Aorta (tissue), 5 donors: ENCODE results near the gene SLIT1. TPM values are rescaled to one million over a fixed set of nuclear protein-coding genes. Genes with fewer than 3 reads are reported as not detected.

ENCODE experiments used
- ATAC-seq: fragments of 200-7000 bp; cut with Tn5 transposase; one replicate; pipeline ENCODE4 v1.9.1; 2022; ENCODE audit warnings: moderate library complexity; ENCODE audit not compliant: low FRiP score
- DNase-seq, 2 donors: peaks; one replicate each; pipeline ENCODE4 v3.0.0-alpha.2; 2020
- H3K27ac ChIP-seq, 2 donors: one replicate each; pipeline ENCODE4 v1.5.1; 2013; ENCODE audit warnings: low read length in 2 of 2, mild to moderate bottlenecking in 2 of 2, moderate library complexity in 2 of 2, control low read depth in 1 of 2, inconsistent platforms in 1 of 2, low read depth in 1 of 2
- H3K27me3 ChIP-seq, 2 donors: one replicate each; pipeline ENCODE4 v1.6.1; 2013; ENCODE audit warnings: control low read depth in 1 of 2, low read length in 1 of 2, mild to moderate bottlenecking in 1 of 2, moderate library complexity in 1 of 2; ENCODE audit not compliant: insufficient read depth in 2 of 2, control insufficient read depth in 1 of 2
- H3K36me3 ChIP-seq, 2 donors: one replicate each; pipeline ENCODE4 v1.6.1; 2013; ENCODE audit warnings: control low read depth in 1 of 2, low read length in 1 of 2, mild to moderate bottlenecking in 1 of 2; ENCODE audit not compliant: insufficient read depth in 2 of 2, control insufficient read depth in 1 of 2
- H3K4me1 ChIP-seq, 2 donors: one replicate each; pipeline ENCODE4 v1.6.1; 2013; ENCODE audit warnings: low read length in 2 of 2, control low read depth in 1 of 2, mild to moderate bottlenecking in 1 of 2, moderate library complexity in 1 of 2; ENCODE audit not compliant: insufficient read depth in 2 of 2, control insufficient read depth in 1 of 2
- H3K4me3 ChIP-seq, 2 donors: one replicate each; pipeline ENCODE4 v1.5.1; 2013; ENCODE audit warnings: low read length in 2 of 2, control low read depth in 1 of 2, mild to moderate bottlenecking in 1 of 2
- H3K9me3 ChIP-seq: one replicate; pipeline ENCODE4 v1.6.1; 2013; ENCODE audit warnings: mild to moderate bottlenecking, low read length; ENCODE audit not compliant: control insufficient read depth
- whole genome bisulfite sequencing, 2 donors: extraction: QIAGEN DNeasy Blood & Tissue Kit; methylation state at CpG; one replicate each; pipeline ENCODE4 v1.1.7; 2013; 5-methylcytosine and 5-hydroxymethylcytosine counted together
- intact Hi-C, 2 donors: fragments of 100-400 bp; cut with DNase I; formaldehyde crosslinking; loops; one replicate each; pipeline versions ENCODE4 v1.14.2 to v1.15.0; 2022
- polyA plus RNA-seq, 2 donors: library from polyadenylated mRNA; stranded (reverse); fragments of 200-250 nt; gene quantifications; one replicate each; pipeline ENCODE4 v1.2.3, GENCODE V29; 2013
- total RNA-seq, 2 donors: library from RNA; stranded (reverse); fragmentation: NEBNext Ultra II Directional; extraction: Animal tissue kit (Norgen Biotek cat#: 25700); gene quantifications; one replicate each; pipeline ENCODE4 v1.2.1, GENCODE V29; 2021
- donor health status: healthy with polysubstance abuse.
- donor health status: Bipolar disorder and iron deficiency.
- donor health status: DM: no; HTN: no; CAD: no.
- donor health status: DM: no; HTN: no; CAD: no.
- donor health status: DM: yes; HTN: yes; CAD: no.

Gene SLIT1
- total and polyA plus RNA-seq, 4 donors: 0.13 to 0.42 (median 0.22) TPM

- intact Hi-C loops: no loop called here
- Histone ChIP-seq H3K4me1 (no peaks in the 10 kb centered on the region), H3K4me3 (no peak overlapping the region), H3K9me3 (no peaks in the 10 kb centered on the region), H3K27me3 (peaks cover 0 to 2% of the 10 kb centered on the region in 2 donors), H3K27ac (no peak overlapping the region), H3K36me3 (no peaks in the 10 kb centered on the region)
- DNase-seq: no peak
- no peak for ATAC-seq
- 34 to 36% methylated on average over 6 of the region's 6 CpGs for WGBS, 2 donors
Observed at GRCh38 chr10:97109547-97109946, 76.2 kb downstream of the SLIT1 start.

GRCh38 chr10:97107551-97107950 lies 78.2 kb downstream of the SLIT1 start:
- WGBS, 2 donors: 56 to 66% methylated on average over 5 of the region's 5 CpGs

GRCh38 chr10:97106207-97106606 lies 79.6 kb downstream of the SLIT1 start:
- Histone ChIP-seq H3K27ac (no peak overlapping the region), H3K4me1 (no peaks in the 10 kb centered on the region), H3K36me3 (no peaks in the 10 kb centered on the region), H3K9me3 (no peaks in the 10 kb centered on the region), H3K27me3 (peaks cover 0 to 2% of the 10 kb centered on the region in 2 donors), H3K4me3 (no peak overlapping the region)
- 73 to 77% methylated on average over 6 of the region's 6 CpGs for WGBS, 2 donors
- DNase-seq (no peak), ATAC-seq (no peak)
- intact Hi-C loops: no loop called here

More at GRCh38 chr10:97107551-97107950, 78.2 kb downstream of the SLIT1 start:
- no peaks in the 10 kb centered on the region for H3K4me1 ChIP-seq
- ATAC-seq: no peak
- intact Hi-C loops: no loop called here
- no peaks in the 10 kb centered on the region for H3K9me3 ChIP-seq
- H3K27ac ChIP-seq: no peak overlapping the region
- no peaks in the 10 kb centered on the region for H3K36me3 ChIP-seq
- DNase-seq: no peak
- peaks cover 0 to 2% of the 10 kb centered on the region in 2 donors for H3K27me3 ChIP-seq
- H3K4me3 ChIP-seq: no peak overlapping the region

- DNase-seq: no peak
- Histone ChIP-seq H3K27me3 (peaks cover 0 to 2% of the 10 kb centered on the region in 2 donors), H3K4me3 (no peak overlapping the region), H3K9me3 (no peaks in the 10 kb centered on the region), H3K27ac (no peak overlapping the region), H3K36me3 (no peaks in the 10 kb centered on the region), H3K4me1 (no peaks in the 10 kb centered on the region)
- ATAC-seq: no peak
- WGBS, 2 donors: 62 to 63% methylated on average over 7 of the region's 7 CpGs
- intact Hi-C loops: no loop called here
Observed at GRCh38 chr10:97105303-97105702, 80.5 kb downstream of the SLIT1 start.

DNA sequence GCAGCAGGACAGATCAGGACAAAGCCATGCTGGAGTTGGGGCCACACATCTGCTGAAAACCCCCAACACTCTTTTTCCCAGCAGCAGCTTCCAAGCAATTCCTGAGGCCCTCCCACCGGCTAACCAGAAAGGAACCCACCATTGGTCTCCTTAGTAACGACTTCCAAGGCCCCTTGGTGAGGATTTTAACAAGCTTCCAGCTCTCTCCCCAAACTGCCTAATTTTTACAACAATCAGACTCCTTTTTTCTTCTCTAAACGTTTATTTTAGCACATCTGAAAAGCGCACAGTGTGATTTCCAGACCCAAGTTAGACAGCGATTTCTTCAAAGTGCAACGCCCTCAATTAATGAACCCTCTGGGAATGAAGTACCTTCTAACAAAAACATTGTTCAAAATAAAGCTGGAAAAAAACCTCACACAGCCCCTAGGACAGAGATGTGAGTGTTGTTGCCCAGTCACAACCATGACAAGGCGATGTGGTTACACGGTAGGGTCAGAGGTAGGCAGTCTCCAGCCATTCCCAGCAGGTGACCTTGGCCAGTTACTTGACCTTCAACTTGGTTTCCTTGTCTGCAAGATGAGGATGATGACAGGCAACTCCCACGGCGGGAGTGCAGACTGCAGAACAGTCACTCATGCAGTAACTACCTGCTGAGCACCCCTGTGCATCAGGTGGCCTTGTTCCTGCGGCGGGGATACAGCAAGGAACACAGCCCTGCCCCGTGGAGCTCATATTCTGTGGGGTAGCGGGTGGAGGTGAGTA lies 82.3 kb downstream of the SLIT1 start:
- ATAC-seq (no peak), DNase-seq (no peak)
- Histone ChIP-seq H3K27ac (no peak overlapping the region), H3K9me3 (no peaks in the 10 kb centered on the region), H3K4me1 (no peaks in the 10 kb centered on the region), H3K27me3 (no peaks in the 10 kb centered on the region), H3K4me3 (no peak overlapping the region), H3K36me3 (no peaks in the 10 kb centered on the region)
- WGBS, 2 donors: 53 to 57% methylated on average over 14 of the region's 14 CpGs
- intact Hi-C loops: no loop called here

GRCh38 chr10:97102441-97102840 lies 83.3 kb downstream of the SLIT1 start:
- intact Hi-C loops: no loop called here
- no peaks in the 10 kb centered on the region for H3K4me1 ChIP-seq
- no peak overlapping the region for H3K27ac ChIP-seq
- no peak overlapping the region for H3K4me3 ChIP-seq
- H3K9me3 ChIP-seq: no peaks in the 10 kb centered on the region
- H3K36me3 ChIP-seq: no peaks in the 10 kb centered on the region
- no peaks in the 10 kb centered on the region for H3K27me3 ChIP-seq
- 87 to 91% methylated on average over 6 of the region's 6 CpGs for WGBS, 2 donors
- DNase-seq: no peak
- no peak for ATAC-seq

DNA sequence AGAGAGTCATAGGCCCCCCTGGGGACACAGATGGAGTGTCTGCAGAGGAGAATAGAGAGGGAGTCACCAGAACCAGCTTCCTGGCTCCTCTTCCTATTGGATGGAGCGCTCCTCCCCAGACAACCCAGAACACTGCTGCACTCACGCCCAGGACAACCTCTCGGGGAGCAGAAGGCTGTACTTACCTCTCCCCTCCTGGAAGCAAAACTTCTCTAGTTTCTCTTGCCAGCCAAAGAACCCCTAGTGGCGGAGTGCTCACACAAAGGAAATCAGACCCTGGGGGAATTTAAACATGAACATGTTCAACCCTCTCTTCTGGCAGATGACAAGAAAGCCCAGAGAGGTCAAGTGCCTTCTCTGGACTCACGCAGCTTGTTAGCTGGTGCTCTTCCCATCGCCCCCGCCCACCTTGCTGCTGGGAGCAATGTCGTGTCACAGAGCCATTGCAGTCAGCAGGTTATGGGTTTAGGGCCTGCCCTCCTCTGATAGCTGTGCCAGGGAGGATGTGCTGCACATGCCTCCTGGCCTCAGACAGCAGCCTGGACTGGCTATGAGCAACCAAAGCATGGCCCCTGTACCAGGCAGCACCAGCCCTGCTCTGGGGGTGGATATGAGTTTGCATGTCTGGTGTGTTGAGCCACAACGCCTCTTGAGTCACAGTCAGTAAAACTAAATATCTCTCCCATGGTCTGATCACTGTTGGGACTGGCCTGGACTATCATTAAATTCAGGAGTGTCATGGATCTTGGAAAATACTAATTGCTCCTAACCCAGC lies 84.4 kb downstream of the SLIT1 start:
- Histone ChIP-seq H3K36me3 (no peaks in the 10 kb centered on the region), H3K27ac (no peak overlapping the region), H3K4me1 (no peaks in the 10 kb centered on the region), H3K27me3 (no peaks in the 10 kb centered on the region), H3K4me3 (no peak overlapping the region), H3K9me3 (no peaks in the 10 kb centered on the region)
- intact Hi-C loops: no loop called here
- no peak for DNase-seq
- WGBS, 2 donors: 77 to 83% methylated on average over 9 of the region's 9 CpGs
- no peak for ATAC-seq

DNA sequence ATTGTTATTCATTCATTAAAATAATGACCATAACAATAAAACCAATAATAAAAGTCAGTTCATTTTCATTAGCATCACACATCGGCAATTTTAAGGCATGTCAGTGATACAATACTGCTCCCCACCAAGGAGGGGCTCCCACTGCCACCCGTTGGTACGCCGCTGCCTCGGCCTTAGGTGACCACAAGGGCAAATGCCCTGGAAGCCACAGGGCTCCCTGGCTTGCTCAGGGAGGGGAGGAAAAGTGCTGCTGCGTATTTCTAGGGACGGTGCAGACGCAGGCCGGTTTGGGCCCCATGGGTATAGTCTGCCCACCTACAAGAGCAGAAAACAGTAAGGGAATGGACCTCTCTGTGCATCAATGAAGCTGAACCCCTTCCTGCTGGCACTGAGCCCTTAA lies 85.1 kb downstream of the SLIT1 start:
- Histone ChIP-seq H3K4me3 (no peak overlapping the region), H3K36me3 (no peaks in the 10 kb centered on the region), H3K27me3 (no peaks in the 10 kb centered on the region), H3K9me3 (no peaks in the 10 kb centered on the region), H3K4me1 (no peaks in the 10 kb centered on the region), H3K27ac (no peak overlapping the region)
- 87 to 89% methylated on average over 9 of the region's 9 CpGs for WGBS, 2 donors
- ATAC-seq (no peak), DNase-seq (no peak)
- intact Hi-C loops: no loop called here

DNA sequence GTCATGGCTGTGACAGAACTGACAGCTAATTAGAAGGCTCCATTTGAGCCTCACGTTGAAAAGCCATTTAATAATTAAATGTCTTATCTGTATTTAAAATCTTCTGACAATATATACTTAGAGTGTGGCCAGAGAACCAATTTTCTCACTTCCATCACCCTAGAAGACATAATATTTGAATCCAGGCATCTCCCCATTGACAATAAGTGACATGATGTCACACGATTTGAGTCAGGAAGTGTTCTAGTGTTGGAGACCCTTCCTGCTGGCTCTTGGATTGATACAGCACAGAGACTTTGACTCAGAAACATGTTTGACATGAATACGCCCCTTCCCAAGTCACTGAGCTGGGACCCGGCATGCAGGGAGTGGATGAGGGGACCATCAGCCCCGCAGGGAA lies 85.9 kb downstream of the SLIT1 start:
- intact Hi-C loops: no loop called here
- 66 to 75% methylated on average over 5 of the region's 5 CpGs for WGBS, 2 donors
- ATAC-seq: no peak

More for the DNA sequence above, 85.9 kb downstream of the SLIT1 start:
- H3K4me1 ChIP-seq: no peaks in the 10 kb centered on the region
- no peaks in the 10 kb centered on the region for H3K36me3 ChIP-seq
- H3K4me3 ChIP-seq: no peak overlapping the region
- H3K27me3 ChIP-seq: no peaks in the 10 kb centered on the region
- no peak for DNase-seq
- no peak overlapping the region for H3K27ac ChIP-seq
- no peaks in the 10 kb centered on the region for H3K9me3 ChIP-seq
